GM11168 (cell line): ENCODE results near the gene GTF2H3.

Experiments
- in situ Hi-C: fragments of 300-500 bp; cut with MboI; formaldehyde crosslinking; loops from one replicate; pipeline ENCODE4 v1.12.0; 2022; ENCODE audit warnings: low sequenced_read_pairs; ENCODE audit not compliant: unreplicated experiment

GTF2H3 gene

GRCh38 chr12:123643911-123644310 is 10.3 kb downstream of the GTF2H3 start:
- in situ Hi-C loops, result loop anchor here (25.0 kb wide), 1 partner anchor 343 kb away; no protein-coding TSS in a partner anchor

- in situ Hi-C loops, result loop anchor here (25.0 kb wide), 1 partner anchor 342 kb away; no protein-coding TSS in a partner anchor
These were observed 11.8 kb downstream of the GTF2H3 start for GRCh38 chr12:123645380-123645779.

GRCh38 chr12:123645878-123646277 is 12.2 kb downstream of the GTF2H3 start:
- in situ Hi-C loops, result loop anchor here (25.0 kb wide), 1 partner anchor 341 kb away; no protein-coding TSS in a partner anchor

GRCh38 chr12:123648401-123648800 is 14.8 kb downstream of the GTF2H3 start:
- in situ Hi-C loops, result loop anchor here (25.0 kb wide), 1 partner anchor 339 kb away; no protein-coding TSS in a partner anchor

GRCh38 chr12:123654129-123654701 is 20.6 kb downstream of the GTF2H3 start:
- in situ Hi-C loops, result no loop called here

- in situ Hi-C loops, result no loop called here
These were observed 21.8 kb downstream of the GTF2H3 start for GRCh38 chr12:123655420-123655819.

GRCh38 chr12:123656392-123656791 is 22.8 kb downstream of the GTF2H3 start:
- in situ Hi-C loops, result no loop called here

- in situ Hi-C loops, result no loop called here
These were observed 23.6 kb downstream of the GTF2H3 start for GRCh38 chr12:123657211-123657610.

- in situ Hi-C loops, result no loop called here
These were observed 26.5 kb downstream of the GTF2H3 start for GRCh38 chr12:123659996-123660727.

- in situ Hi-C loops, result no loop called here
These were observed 34.1 kb downstream of the GTF2H3 start for GRCh38 chr12:123667771-123668170.

- in situ Hi-C loops, result no loop called here
These were observed 37.5 kb downstream of the GTF2H3 start, which contains the start of gene TCTN2 for GRCh38 chr12:123670882-123671728. Gene TCTN2 (plus strand): TSS chr12:123671113. CDS start chr12:123671241, 128 bp downstream.

- in situ Hi-C loops, result no loop called here
These were observed 38.2 kb downstream of the GTF2H3 start for GRCh38 chr12:123671876-123672275.

- in situ Hi-C loops, result no loop called here
These were observed 41.8 kb downstream of the GTF2H3 start for GRCh38 chr12:123675436-123675835.

- in situ Hi-C loops, result no loop called here
These were observed 43.1 kb downstream of the GTF2H3 start for GRCh38 chr12:123676616-123677320.

- in situ Hi-C loops, result no loop called here
These were observed 45.4 kb downstream of the GTF2H3 start for GRCh38 chr12:123678981-123679380.

GRCh38 chr12:123681605-123682004 is 48.0 kb downstream of the GTF2H3 start:
- in situ Hi-C loops, result no loop called here

- in situ Hi-C loops, result no loop called here
These were observed 50.3 kb downstream of the GTF2H3 start for GRCh38 chr12:123683964-123684363.

- in situ Hi-C loops, result no loop called here
These were observed 53.1 kb downstream of the GTF2H3 start for GRCh38 chr12:123686636-123687190.

- in situ Hi-C loops, result no loop called here
These were observed 56.7 kb downstream of the GTF2H3 start for GRCh38 chr12:123690191-123690840.
